ENCODE results near the gene ARHGDIA.
A peak's percentile ranks its signal among the peaks of the same experiment; 100 is the strongest.
"Not testable (repeated sequence)": the region's sequence is repeated elsewhere in the genome, so short reads cannot be mapped to it uniquely, and the experiment has no call there.

Gene ARHGDIA
- 276 reads per million, percentile 95 among the genes with 10 or more reads in this experiment for total RNA-seq

DNA sequence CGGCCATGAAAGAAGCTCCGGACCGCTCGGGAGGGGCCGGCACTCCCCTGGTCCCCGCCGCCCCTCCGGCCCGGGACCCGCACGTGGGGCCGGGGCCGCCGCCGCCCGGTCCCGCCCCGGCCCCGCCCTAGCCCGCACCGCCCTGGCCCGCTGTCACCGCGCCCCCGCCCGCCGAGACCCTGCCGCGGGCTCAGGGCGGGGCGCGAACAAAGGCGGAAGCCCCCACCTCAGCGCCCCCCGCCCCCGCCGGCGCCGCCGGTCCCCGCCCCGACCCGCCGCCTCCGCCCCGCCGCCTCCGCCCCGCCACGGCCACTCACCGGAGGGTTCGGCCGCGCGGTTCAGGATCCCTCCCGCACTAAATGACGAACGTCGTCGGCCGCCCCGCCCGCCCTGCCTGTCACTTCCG lies at the start of gene ARHGDIA:
Gene ARHGDIA, minus strand, starts transcription at position 357 of the 406 bp plus-strand sequence. CDS start 1,407 bp downstream, outside the sequence.
- no peak for DNase-seq

DNA sequence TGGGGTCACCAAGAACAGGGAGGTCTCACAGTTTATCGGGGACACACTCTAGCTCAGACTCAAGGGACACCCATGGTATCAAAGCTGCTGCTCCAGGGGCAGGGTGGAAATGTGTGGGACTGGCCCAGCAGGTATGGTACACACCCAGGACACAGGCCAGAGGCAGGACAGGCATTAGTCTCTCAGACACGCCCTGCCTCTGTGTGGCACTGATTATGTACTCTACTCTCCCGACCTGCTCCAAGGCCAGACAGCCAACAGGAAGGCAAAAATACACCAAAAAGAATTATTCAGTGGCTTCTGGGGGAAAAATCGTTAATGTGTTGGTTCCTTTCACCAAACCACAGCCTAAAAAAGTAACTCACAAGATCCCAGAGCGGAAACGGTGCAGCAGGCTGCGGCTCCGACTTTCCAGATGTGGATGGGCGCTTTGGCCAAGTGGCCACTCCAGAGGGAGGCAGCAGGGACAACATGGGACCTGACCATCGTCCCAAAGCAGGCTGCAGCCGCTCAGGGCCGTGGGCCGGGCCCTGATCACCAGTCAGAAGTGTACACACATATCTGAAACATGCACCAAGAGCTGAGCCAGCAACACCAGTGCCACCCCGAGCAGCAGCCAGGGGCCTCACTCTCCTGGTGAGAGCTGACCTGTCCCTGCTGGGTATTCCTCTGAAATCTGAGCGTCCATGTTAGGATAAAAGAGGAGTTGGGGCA lies 47.9 kb upstream of the ARHGDIA start:
- DNase-seq, result no peak

DNA sequence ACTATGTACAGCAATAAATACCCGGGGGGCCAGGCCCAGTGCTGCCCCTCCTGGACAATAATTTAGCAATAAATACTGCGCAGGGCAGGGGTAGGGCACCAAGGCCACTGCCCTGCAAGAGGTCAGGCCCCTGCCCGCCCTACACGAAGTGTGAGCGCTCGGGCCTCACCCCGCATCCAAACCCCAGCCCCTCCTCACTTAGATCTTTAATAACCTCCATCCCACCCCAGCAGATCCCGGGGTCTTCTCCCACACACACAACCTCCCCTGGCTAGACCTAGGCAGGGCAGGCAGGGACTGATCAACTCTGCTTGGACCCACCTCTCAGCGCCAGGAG lies 47.2 kb upstream of the ARHGDIA start:
- DNase-seq, result not testable (repeated sequence)

DNA sequence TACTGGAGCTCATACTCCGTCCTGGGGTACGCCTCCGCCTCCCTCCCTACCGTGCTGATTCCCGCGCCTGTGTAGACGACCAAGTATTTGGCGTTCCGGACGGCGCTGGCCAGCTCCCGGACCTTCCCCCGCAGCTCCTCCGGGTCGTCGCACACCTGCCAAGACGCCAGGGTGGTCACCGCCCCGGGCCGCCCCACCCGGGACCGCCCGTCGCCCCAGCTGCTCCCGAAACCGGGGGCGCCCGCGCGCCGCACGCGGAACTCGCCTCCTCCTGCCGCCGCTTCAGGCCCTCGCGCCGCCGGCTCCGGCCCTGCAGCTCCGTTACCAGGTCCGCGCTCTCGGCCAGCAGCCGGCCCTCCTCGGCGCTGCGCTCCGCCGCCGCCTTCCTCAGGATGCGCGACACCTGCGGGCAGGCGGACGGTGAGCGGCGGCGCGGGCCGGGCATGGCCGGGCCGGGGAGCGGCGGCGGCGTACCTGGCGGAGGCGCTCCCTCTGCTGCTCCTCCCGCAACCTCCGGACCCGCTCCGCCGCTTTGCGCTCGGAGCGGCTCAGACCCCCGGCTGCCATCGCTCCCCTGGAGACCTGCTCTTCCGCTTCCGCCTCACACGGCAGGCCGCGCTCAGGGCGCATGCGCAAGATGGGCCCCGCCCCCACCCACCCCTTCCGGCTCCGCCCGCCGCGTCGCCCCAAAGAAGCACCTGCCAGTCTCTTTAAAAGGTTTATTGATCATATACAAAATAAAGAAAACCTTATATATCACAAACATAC lies 46.6 kb upstream of the ARHGDIA start, which contains the start of gene SIRT7:
Gene SIRT7, minus strand, starts transcription at position 612 of the 768 bp plus-strand sequence. Its CDS starts 45 bp downstream, at position 567.
- DNase-seq, result peak; percentile 81

DNA sequence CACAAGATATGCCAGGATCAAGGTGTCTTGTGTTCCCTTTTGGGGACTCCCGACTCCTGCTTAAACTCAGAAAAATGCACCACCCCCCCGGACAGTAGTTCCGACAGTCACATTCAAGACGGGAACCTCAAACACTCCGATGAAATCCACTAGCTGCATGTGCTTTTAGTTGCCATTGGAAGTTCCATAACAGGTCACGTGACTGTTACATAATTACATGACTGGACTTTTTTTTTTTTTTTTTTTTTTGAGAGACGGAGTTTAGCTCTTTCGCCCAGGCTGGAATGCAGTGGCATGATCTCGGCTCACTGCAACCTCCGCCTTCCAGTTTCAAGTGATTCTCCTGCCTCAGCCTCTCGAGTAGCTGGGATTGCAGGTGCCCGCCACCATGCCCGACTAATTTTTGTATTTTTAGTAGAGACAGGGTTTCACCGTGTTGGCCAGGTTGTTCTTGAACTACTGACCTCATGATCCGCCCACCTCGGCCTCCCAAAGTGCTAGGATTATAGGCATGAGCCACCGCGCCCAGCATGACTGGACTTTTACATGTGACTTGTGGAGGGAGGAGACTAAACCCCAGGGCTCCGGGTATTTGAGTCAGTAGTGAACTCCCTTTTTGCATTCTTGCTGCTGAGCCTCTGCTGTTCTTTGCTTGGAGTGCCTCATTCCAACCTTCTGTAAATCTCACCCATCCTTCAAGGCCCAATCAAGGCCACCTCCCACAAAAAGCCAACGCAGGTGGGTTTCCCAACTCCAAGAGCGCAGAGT lies 45.3 kb upstream of the ARHGDIA start:
- no peak for DNase-seq

DNA sequence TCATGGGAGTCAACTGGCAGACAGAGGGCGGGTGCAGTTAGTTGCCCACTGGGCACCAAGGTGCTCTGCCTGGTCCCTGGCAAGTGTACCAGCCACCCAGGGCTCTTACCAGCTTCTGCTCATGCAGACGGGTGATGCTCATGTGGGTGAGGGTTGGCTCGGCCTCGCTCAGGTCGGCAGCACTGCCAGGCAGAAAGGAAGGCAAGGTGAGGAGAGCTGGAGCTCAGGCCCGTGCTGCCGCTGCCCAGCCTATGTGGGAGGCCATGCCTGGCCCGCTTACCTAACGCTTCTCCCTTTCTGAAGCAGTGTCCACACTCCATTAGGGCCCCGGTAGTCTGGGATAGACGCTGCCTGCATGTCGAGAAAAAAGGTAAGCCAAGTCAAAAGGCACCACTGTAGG lies 44.2 kb upstream of the ARHGDIA start:
- no peak for DNase-seq

DNA sequence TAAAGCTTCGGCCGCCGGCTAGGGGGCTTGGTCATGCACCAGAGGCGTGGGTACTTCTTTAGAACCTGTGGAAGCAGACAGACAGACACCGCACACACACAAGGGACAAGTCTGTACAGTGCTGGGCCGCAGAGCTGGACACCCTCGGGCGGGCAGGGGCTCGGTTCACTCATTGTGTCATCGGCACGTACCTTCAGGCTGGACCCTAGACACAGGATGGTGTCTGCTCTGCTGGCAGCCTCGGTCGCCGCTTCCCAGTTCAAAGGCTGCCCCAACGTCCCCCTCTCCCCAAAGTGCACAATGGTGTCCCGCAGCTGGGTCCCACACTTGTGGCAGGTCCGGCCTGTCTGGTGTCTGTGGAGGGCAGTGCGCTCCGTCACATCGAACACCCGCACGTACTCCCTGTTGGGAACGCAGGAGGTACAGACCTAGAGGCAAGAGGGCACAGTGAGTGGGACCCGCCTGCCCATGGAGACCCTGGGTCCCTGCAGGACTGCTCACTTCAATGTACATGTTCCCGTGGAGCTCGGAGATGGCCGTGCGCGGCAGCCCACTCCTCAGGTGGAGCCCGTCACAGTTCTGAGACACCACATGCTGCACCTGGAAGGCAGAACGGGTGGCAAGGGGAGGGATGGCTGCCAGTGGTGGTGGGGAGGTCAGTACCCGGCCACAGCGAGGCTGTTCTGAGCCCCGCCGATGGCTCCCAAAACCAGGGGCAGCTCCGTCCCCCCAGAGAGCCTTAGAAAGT lies 43.1 kb upstream of the ARHGDIA start:
- DNase-seq, result no peak

DNA sequence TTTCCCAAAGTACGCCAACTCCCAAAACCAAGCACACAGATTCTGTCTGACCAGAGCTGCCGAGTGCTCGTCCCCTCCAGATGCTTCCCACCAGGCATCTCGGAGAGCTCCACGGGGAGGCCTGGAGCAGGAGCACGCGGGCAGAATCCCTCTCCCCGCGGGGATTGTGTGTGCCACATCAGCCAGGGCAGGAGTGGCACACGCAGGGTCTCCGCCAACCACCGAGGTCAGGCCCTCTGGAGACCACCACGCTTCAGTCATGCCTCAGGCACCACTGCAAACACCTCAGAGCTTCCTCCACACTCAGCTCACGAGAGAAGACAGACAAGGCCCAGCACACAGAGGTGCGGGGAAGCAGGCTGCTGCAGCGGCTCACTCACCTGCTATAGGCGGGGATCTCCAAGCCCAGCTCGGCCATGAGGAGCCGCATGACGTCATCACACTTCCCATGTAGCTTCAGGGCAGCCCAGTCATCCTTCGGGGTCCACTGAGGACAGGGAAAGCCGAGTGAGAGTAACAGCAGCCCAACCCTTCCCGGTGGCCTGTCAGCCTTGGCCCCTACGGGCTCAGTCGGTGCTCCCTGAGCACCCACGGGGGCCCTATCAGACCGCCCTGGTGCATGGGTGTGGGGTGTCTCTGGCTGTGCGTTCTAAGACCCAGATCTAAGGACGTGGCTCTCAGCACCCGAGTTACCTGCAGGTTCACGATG lies 42.4 kb upstream of the ARHGDIA start:
- no peak for DNase-seq

DNA sequence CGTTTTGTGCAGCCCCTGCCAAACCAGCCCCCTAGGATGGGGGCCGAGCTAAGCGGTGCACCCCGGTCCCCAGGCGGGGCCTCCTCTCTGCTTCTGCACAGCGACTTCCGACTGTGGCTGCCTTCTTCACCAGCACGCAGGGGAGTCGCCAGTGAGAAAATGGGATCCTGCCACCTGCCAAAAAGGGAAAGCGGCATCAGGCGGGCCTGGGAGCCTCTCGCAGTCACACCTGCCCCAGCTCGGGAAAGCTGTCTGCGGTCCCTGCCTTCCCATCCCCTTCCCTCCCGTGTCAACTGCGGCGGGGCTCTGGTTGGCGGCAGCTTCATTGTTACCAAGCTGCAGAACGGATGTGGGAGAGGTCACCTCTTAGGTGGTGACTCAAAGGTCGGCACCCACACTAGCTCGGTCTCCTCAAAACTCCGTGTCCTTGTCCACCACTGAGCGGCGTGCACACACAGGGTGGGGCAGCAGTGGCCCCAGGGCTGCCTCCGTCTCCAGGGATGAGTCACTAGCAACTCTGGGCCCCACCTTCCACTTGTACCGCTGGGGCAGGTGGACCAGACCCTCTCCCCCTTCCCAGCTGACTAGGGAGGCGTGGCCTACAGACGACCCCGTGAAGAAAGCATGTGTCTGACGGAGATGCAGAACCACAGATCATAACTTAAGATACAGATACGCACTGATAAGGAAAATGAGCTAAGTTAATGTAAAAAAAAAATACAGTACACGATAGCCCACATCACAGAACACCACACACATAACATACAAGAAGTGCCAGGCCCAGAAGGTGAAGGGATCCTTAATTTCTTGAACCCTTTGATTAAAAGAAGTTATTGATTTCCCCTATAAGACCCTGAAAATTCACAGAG lies 41.5 kb upstream of the ARHGDIA start:
- no peak for DNase-seq

DNA sequence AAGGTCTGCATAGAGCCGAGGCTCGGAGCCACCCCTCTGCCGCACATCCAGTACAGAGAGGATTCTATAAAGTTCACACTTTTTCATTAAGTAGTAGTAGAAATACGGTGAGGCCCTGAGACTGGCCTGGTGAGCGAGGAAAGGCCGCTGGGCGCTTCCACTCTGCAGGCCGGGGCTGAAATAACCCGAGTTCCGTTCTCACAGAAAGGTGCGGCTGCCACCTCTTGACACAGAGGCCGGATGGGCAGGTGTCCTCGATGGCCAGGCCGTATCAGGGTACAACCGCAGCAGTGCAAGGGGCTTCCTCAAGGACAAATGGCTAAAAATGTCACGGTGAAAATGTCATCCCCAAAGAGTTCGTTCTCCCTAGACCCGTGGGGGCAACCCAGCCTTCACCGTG lies 40.8 kb upstream of the ARHGDIA start:
- DNase-seq, result no peak

DNA sequence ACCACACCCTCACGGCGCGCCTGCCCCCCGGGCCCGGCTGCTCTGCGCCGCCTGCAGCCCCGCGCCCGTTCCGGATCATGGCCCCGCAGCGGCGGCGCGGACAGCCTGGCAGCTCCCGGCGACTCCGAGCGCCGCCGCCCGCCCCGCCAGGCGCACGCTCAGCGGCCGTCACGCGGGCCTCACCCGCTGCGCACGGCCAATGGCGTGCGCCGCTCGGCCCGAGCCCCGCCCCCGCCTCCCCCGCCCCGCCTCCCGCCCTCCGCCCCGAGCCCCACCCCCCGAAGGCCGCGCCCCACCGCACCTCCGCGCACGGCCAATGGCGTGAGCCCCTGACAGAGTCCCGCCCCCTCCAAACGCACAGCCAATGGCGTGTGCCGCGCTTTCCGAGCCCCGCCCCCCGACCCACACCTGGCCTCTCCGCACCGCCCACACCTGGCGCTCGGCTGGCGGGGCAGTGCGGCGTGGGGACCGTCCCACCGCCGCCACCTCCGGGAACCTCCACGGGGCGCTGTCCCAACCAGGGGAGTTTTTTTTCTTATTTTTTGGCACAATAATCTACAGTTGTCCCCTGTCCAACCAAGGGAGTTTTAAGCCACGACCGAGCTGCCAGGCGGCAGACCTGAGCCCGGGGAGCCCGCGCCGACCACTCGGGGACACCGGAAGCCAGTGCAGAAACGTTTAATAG lies 40.3 kb upstream of the ARHGDIA start, which contains the start of gene PCYT2:
Gene PCYT2, minus strand, starts transcription at position 123 of the 685 bp plus-strand sequence. Its CDS starts 44 bp downstream, at position 79.
- DNase-seq, result peak; percentile 91

DNA sequence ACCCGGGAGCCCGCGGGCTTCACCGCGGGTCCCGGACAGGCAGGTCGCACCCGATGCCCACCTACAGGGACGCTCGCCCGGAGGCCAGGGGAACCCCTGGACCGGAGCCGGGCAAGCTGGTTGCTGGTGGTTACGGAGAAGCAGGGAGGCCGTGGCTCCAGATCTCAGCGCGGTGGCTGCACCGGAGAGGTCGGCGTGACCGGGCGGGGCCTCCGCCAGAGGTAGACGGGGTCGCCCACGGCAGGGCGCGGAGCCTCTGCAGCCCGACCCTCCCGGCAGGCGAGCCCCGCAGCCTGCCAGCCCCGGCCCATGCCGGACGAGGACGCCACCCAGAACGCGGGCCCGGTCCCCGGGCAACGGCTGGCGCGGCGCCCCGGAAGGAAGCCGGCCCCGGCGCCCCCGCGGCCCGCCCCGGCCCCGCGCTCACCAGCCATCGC lies 39.7 kb upstream of the ARHGDIA start:
- no peak for DNase-seq

DNA sequence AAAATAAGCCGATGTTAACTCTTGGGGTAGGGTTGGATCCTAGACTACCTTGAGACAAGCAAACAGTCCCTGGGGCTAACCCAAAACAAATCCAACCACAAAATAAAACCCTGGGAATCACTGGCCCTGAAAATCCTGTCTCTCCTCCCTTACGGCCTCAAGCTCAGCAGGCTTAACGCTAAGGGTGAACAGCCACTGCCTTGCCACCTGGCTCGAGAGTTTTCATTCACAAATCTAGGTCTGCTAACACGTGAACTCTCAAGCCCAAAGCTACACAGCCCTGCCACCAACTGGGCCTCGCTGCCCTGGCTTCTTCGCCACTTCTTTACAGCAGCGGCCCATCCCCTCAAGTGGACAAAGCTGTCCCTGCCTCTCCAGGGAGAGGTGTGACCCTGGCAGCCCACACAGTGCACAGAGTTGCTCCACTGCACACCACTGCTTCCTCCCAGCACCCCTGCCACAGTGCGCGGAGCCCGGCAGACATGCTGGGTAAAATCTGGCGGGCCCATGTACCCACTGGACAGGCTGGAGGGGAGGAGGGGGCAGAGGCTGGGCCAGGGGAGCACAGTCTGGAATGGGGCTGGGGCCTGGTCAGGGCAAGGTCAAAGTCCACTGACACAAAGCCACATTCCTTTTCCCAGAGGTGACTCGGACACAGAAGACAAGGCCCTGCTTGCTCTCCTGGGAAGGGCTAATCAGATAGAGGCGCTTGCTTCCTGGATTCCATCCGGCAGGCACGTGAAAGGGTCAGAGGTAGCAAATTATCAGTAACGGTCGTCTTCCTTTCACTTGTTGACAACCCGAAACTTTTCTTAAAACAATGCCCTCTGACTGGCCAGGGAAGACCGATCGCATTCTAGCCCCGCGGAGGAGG lies 39.1 kb upstream of the ARHGDIA start:
- no peak for DNase-seq

DNA sequence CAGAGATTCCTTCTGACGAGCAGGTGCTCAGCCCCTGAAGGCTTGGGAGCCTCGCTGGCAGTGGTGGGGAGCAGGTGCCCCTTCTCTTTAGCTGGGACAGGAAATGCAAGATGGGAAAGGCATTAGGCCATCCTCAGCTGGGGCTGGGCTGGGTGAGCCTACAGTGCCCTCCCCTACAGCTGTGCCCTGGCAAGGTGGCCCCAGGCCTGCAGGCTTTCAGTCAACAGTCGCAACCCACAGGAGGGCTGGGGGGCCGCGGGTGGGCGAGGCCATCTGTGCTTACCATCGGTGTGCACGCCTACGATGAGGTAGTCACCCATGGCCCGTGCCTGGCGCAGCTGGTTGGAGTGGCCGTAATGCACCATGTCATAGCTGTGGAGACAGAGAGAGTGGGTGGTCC lies 38.1 kb upstream of the ARHGDIA start:
- DNase-seq, result no peak

DNA sequence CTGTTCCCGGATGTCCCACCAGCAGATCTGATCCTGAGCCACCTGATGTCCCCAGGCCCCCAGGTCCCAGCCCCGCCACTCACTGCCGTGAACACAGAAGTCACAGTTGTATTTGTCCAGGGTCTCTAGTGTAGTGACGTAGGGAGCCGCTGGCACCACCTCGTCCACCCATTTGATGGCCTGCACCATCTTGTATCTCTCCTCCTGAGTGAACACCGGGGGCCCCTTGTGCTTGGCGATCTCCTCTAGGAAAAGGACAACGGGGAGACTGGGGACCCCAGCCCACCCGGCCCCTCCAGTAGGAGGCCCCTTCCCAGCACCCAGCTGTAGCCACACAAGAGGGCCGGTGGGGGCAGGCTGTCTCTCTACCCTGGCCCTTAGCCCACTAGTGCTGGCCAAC lies 37.7 kb upstream of the ARHGDIA start:
- DNase-seq, result no peak

DNA sequence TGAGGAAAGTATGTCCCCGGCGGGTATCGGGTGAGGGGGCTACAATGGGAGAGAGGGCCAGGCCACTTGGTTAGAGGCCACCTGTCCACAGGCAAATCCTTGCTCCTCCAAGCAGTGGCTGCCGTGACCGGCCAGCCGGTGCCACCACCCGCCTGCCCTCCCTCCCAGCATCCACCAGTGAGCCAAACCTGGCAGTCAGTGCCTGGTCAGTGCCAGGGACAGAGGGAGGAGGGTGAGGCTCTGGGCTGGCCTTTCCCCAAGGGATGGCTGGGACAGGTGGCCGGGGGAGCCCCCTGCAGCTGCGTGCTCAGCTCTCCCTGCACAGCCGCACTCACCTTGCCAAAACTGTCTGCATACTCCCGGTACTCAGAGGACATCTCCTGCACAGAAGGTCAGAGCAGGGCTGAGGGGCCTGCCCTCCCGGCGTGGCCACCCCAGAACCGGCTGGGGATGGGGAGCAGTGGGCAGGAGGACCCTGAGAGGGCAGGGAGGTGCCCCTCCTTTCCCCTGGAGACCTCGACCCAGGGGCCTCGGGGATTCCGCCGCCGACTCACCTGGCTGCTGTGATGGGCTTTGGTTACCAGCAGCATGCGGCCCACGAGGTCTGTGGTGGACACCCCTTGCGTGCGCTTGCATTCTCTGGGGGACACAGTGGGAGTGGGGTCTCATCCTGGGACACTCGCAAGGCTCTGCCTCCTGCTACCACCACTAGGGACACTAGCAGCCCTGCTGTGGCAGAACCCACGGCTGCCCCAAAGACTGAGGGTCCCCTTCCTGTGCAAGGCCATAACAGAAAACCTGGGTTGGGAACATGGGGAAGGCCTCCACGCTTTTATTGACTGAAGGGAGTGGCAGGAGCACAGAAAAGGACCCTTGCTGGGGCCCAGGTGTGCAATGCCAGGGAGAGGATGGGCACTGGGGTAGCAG lies 36.3 kb upstream of the ARHGDIA start:
- no peak for DNase-seq

DNA sequence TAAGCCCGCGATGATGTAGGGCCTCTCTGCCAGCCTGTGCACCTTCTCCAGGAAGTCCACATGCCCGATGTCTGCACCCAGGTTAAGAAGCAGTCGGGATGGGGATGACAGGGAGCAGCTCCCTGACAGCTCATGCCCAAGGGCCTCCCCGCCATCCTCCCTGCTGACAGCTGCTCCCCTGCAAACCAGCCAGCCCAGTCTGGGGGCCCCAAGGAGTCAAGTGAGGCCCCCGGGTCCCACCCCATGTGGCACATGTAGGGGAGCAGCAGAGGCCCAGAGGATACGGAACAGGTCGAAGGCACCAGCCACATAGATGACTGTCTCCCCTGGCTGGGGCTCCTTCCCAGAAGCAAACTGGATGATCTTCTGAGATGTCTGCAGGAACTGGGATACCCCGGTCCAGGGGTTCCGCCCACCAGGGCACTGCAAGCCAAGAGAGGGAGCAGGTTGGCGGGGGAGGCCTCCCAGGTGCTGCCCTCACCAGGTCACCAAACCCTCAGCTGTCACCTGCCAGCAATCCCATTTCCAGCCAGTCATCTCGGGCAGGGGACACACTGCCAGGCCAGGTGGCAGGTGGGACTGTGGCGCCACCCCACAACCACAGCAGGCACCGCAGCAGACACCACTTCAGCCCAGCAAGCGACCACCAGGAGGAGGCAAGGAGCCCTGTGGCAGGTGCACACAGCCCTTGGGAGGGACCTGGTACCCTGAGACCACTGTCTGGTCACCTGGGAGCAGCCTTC lies 35.5 kb upstream of the ARHGDIA start:
- no peak for DNase-seq
